H9 (cell line): ENCODE measurements around the gene VASP. TPM values are rescaled to one million over a fixed set of nuclear protein-coding genes. Genes with fewer than 3 reads are reported as not detected.

ENCODE experiments used
- DNase-seq: peaks from one replicate; pipeline ENCODE4 v3.0.0-alpha.2; 2017
- H2AFZ ChIP-seq: one replicate; pipeline ENCODE4 v1.6.1; 2013; ENCODE audit warnings: mild to moderate bottlenecking, low read length, control low read depth, moderate library complexity
- H2AK5ac ChIP-seq: 2 replicates; pipeline ENCODE4 v1.6.1; 2013; ENCODE audit warnings: low read length, control low read depth, mixed read lengths; ENCODE audit not compliant: insufficient read length
- H2BK120ac ChIP-seq: one replicate; pipeline ENCODE4 v1.6.1; 2013; ENCODE audit warnings: low read depth, mild to moderate bottlenecking, low read length, control low read depth, inconsistent platforms; ENCODE audit not compliant: poor library complexity, severe bottlenecking
- H2BK12ac ChIP-seq: 2 replicates; pipeline ENCODE4 v1.6.1; 2013; ENCODE audit warnings: low read length, control low read depth, mixed read lengths, low read depth; ENCODE audit not compliant: insufficient read length
- H2BK15ac ChIP-seq: 2 replicates; pipeline ENCODE4 v1.6.1; 2013; ENCODE audit warnings: low read depth, low read length, control low read depth
- H2BK20ac ChIP-seq: one replicate; pipeline ENCODE4 v1.6.1; 2013; ENCODE audit warnings: low read depth, mild to moderate bottlenecking, low read length, control low read depth, inconsistent platforms; ENCODE audit not compliant: poor library complexity, severe bottlenecking
- H2BK5ac ChIP-seq: 2 replicates; pipeline ENCODE4 v1.6.1; 2013; ENCODE audit warnings: low read length, control low read depth, mixed read lengths; ENCODE audit not compliant: insufficient read length
- H3K14ac ChIP-seq: 2 replicates; pipeline ENCODE4 v1.6.1; 2013; ENCODE audit warnings: low read length, control low read depth; ENCODE audit not compliant: insufficient read depth
- H3K18ac ChIP-seq: 2 replicates; pipeline ENCODE4 v1.6.1; 2013; ENCODE audit warnings: low read depth, mild to moderate bottlenecking, mixed read lengths, low read length, control low read depth; ENCODE audit not compliant: insufficient read length
- H3K23ac ChIP-seq: 2 replicates; pipeline ENCODE4 v1.6.1; 2013; ENCODE audit warnings: low read length, control low read depth, mixed read lengths, low read depth; ENCODE audit not compliant: insufficient read length
- H3K23me2 ChIP-seq: 2 replicates; pipeline ENCODE4 v1.6.1; 2013; ENCODE audit warnings: low read depth, mild to moderate bottlenecking, mixed read lengths, low read length, control low read depth; ENCODE audit not compliant: insufficient read length, poor library complexity, severe bottlenecking
- H3K27ac ChIP-seq: 2 replicates; pipeline ENCODE4 v1.5.1; 2013; ENCODE audit warnings: low read length, control low read depth, mixed read lengths, low read depth; ENCODE audit not compliant: insufficient read length
- H3K27me3 ChIP-seq: 2 replicates; pipeline ENCODE4 v1.6.1; 2013; ENCODE audit warnings: low read length, control low read depth, inconsistent platforms; ENCODE audit not compliant: insufficient read depth
- H3K4ac ChIP-seq: 2 replicates; pipeline ENCODE4 v1.6.1; 2013; ENCODE audit warnings: low read depth, mild to moderate bottlenecking, control low read depth, inconsistent platforms, low read length, moderate library complexity
- H3K4me1 ChIP-seq: 2 replicates; pipeline ENCODE4 v1.6.1; 2013; ENCODE audit warnings: low read length, control low read depth, inconsistent platforms; ENCODE audit not compliant: insufficient read depth
- H3K4me2 ChIP-seq: 2 replicates; pipeline ENCODE4 v1.6.1; 2013; ENCODE audit warnings: low read length, control low read depth, mixed read lengths; ENCODE audit not compliant: insufficient read length, insufficient read depth
- H3K56ac ChIP-seq: 2 replicates; pipeline ENCODE4 v1.6.1; 2013; ENCODE audit warnings: low read depth, mild to moderate bottlenecking, mixed read lengths, low read length, control low read depth; ENCODE audit not compliant: insufficient read length
- H3K79me1 ChIP-seq: 2 replicates; pipeline ENCODE4 v1.6.1; 2013; ENCODE audit warnings: low read depth, mild to moderate bottlenecking, moderate library complexity, low read length, control low read depth, inconsistent platforms; ENCODE audit not compliant: insufficient read depth, poor library complexity, severe bottlenecking
- H3K79me2 ChIP-seq: 2 replicates; pipeline ENCODE4 v1.6.1; 2013; ENCODE audit warnings: low read length, control low read depth, inconsistent platforms; ENCODE audit not compliant: insufficient read depth
- H3K9ac ChIP-seq: 2 replicates; pipeline ENCODE4 v1.6.1; 2013; ENCODE audit warnings: low read length, control low read depth, mixed read lengths; ENCODE audit not compliant: insufficient read length; ENCODE audit errors: extremely low read depth
- H3K9me3 ChIP-seq: one replicate; pipeline ENCODE4 v1.6.1; 2013; ENCODE audit warnings: low read depth, low read length, inconsistent platforms; ENCODE audit not compliant: control insufficient read depth
- H3T11ph ChIP-seq: one replicate; pipeline ENCODE4 v1.6.1; 2013; ENCODE audit warnings: mild to moderate bottlenecking, low read length, control low read depth, inconsistent platforms
- H4K20me1 ChIP-seq: one replicate; pipeline ENCODE4 v1.6.1; 2013; ENCODE audit not compliant: control insufficient read depth, insufficient read length, insufficient read depth
- H4K5ac ChIP-seq: 2 replicates; pipeline ENCODE4 v1.6.1; 2013; ENCODE audit warnings: low read depth, mild to moderate bottlenecking, mixed read lengths, low read length, control low read depth; ENCODE audit not compliant: insufficient read length
- H4K8ac ChIP-seq: replicated peaks from 2 replicates; pipeline ENCODE4 v1.6.1; 2013; ENCODE audit warnings: low read length, control low read depth, mixed read lengths, low read depth; ENCODE audit not compliant: insufficient read length
- H4K91ac ChIP-seq: 2 replicates; pipeline ENCODE4 v1.6.1; 2013; ENCODE audit warnings: low read depth, mild to moderate bottlenecking, moderate library complexity, mixed read lengths, low read length, control low read depth; ENCODE audit not compliant: insufficient read length
- H3K27ac Mint-ChIP-seq, 3 experiments: 2 replicates in 2 of 3; 3 replicates in 1 of 3; pipeline ENCODE4 v1.8.0; 2020 to 2021; ENCODE audit warnings: mixed read lengths in 3 of 3, mild to moderate bottlenecking in 1 of 3, moderate library complexity in 1 of 3
- H3K27me3 Mint-ChIP-seq: 2 replicates; pipeline ENCODE4 v1.8.0; 2021; ENCODE audit warnings: low read depth, mild to moderate bottlenecking, moderate library complexity, mixed read lengths
- H3K36me3 Mint-ChIP-seq, 3 experiments: 2 replicates in 2 of 3; 3 replicates in 1 of 3; pipeline ENCODE4 v1.8.0; 2020 to 2021; ENCODE audit warnings: low read depth in 3 of 3, mixed read lengths in 3 of 3; ENCODE audit not compliant: insufficient read depth in 1 of 3
- H3K4me1 Mint-ChIP-seq, 2 experiments: 2 replicates each; pipeline ENCODE4 v1.8.0; 2020; ENCODE audit warnings: mixed read lengths in 2 of 2
- H3K4me3 Mint-ChIP-seq, 2 experiments: 2 replicates in 1 of 2; 3 replicates in 1 of 2; pipeline ENCODE4 v1.8.0; 2020 to 2021; ENCODE audit warnings: mild to moderate bottlenecking in 2 of 2, mixed read lengths in 2 of 2, moderate library complexity in 1 of 2
- H3K9me3 Mint-ChIP-seq, 2 experiments: 2 replicates in 1 of 2; 3 replicates in 1 of 2; pipeline ENCODE4 v1.8.0; 2020; ENCODE audit warnings: mild to moderate bottlenecking in 2 of 2, mixed read lengths in 2 of 2, moderate library complexity in 1 of 2
- WGBS: extraction: QIAGEN DNeasy Blood & Tissue Kit; methylation state at CpG from one replicate; pipeline ENCODE4 v1.1.7; 2013; ENCODE audit warnings: missing lambda C conversion rate, low lambda C conversion rate, mixed read lengths; ENCODE audit not compliant: insufficient read length; ENCODE audit errors: extremely low coverage; 5-methylcytosine and 5-hydroxymethylcytosine counted together
- total RNA-seq: library from RNA; stranded (reverse); gene quantifications from 2 replicates; pipeline ENCODE4 v1.2.1, GENCODE V29; 2021
- TF ChIP-seq, protein P1 (sequence below): fragments of 200-600 bp; sonication (generic); conservative IDR thresholded peaks from 3 replicates; pipeline ENCODE4 v1.8.0; 2021; ENCODE audit warnings: antibody characterized with exemption, mild to moderate bottlenecking

VASP gene
- total RNA-seq, 1 experiment from 2014 or later: 157 TPM

DNA sequence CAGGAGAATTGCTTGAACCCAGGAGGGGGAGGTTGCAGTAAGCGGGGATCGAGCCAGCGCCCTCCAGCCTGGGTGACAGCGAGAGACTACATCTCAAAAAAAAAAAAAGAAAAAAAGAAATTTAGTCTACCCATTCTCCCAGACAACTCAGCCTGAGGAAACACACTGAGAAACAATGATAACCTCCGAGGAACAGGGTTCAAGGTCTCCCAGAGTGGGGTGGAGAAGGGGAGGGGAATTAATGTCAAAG lies 1.4 kb upstream of the VASP start:
- H3K23me2 ChIP-seq: peaks cover 20% of the 10 kb centered on the region
- H4K20me1 ChIP-seq: no peaks in the 10 kb centered on the region
- peaks cover 3% of the 10 kb centered on the region; the same call in 1 of the 2 replicates for H3K4me1 ChIP-seq
- H3K14ac ChIP-seq: no peak overlapping the region
- no peak overlapping the region for H3K23ac ChIP-seq
- peaks cover 22% of the 10 kb centered on the region; the same call in 1 of the 2 replicates for H3K79me2 ChIP-seq
- H3K9me3 Mint-ChIP-seq: no peaks in the 10 kb centered on the region; a peak in 1 of 5 replicates
- no peak overlapping the region for H2BK15ac ChIP-seq
- H2AK5ac ChIP-seq: no peak overlapping the region
- peaks cover 6% of the 10 kb centered on the region for H3K79me1 ChIP-seq
- no peak overlapping the region for H3K4ac ChIP-seq
- TF ChIP-seq, protein P1, sequence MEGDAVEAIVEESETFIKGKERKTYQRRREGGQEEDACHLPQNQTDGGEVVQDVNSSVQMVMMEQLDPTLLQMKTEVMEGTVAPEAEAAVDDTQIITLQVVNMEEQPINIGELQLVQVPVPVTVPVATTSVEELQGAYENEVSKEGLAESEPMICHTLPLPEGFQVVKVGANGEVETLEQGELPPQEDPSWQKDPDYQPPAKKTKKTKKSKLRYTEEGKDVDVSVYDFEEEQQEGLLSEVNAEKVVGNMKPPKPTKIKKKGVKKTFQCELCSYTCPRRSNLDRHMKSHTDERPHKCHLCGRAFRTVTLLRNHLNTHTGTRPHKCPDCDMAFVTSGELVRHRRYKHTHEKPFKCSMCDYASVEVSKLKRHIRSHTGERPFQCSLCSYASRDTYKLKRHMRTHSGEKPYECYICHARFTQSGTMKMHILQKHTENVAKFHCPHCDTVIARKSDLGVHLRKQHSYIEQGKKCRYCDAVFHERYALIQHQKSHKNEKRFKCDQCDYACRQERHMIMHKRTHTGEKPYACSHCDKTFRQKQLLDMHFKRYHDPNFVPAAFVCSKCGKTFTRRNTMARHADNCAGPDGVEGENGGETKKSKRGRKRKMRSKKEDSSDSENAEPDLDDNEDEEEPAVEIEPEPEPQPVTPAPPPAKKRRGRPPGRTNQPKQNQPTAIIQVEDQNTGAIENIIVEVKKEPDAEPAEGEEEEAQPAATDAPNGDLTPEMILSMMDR: no peak
- peaks cover 3% of the 10 kb centered on the region for H3K27me3 Mint-ChIP-seq
- H2BK120ac ChIP-seq: no peak overlapping the region
- no peak overlapping the region for H2BK12ac ChIP-seq
- H3K27ac ChIP-seq: no peak overlapping the region
- H4K5ac ChIP-seq: no peak overlapping the region
- peaks cover 0 to 13% (median 3%) of the 10 kb centered on the region in 3 experiments; a peak in 4 of 7 replicates for H3K36me3 Mint-ChIP-seq
- H3T11ph ChIP-seq: no peak overlapping the region
- no peaks in the 10 kb centered on the region for H3K27me3 ChIP-seq
- no peak for DNase-seq
- H3K4me2 ChIP-seq: peak overlapping the region; percentile 88
- H3K27ac Mint-ChIP-seq: peak overlapping the region in 1 of 3 experiments; percentile 91; a peak in 2 of 7 replicates
- no peaks in the 10 kb centered on the region for H3K9me3 ChIP-seq
- no peak overlapping the region for H3K56ac ChIP-seq
- peaks cover 25 to 39% of the 10 kb centered on the region in 2 experiments for H3K4me1 Mint-ChIP-seq
- no peak overlapping the region for H3K18ac ChIP-seq
- H4K91ac ChIP-seq: no peak overlapping the region
- H2AFZ ChIP-seq: no peak overlapping the region
- no peak overlapping the region for H2BK20ac ChIP-seq
- peak overlapping the region; percentile 72 to 81 for H3K4me3 Mint-ChIP-seq
- no peak overlapping the region for H2BK5ac ChIP-seq
- H3K9ac ChIP-seq: no peak overlapping the region
- H4K8ac ChIP-seq: no peak overlapping the region
- WGBS: no CpG with 5 or more reads among the region's 5 CpGs
